OCI-LY1 (cell line): ENCODE results near the gene PUM2.
"Not testable (repeated sequence)": the region's sequence is repeated elsewhere in the genome, so short reads cannot be mapped to it uniquely, and the experiment has no call there.

Experiments used
- H2AFZ ChIP-seq: fragments of 200-600 bp; sonication (generic), shearing (Covaris generic); 2 replicates; pipeline ENCODE4 v1.6.0; 2014; ENCODE audit warnings: antibody characterized with exemption, mild to moderate bottlenecking, low read length
- H3F3A ChIP-seq: fragments of 200-600 bp; sonication (generic), shearing (Covaris generic); 2 replicates; pipeline ENCODE4 v1.6.0; 2014; ENCODE audit warnings: mild to moderate bottlenecking, antibody characterized with exemption, low read length, moderate library complexity; ENCODE audit not compliant: insufficient read depth
- H3K27ac ChIP-seq: fragments of 200-600 bp; sonication (generic); 2 replicates; pipeline ENCODE4 v1.5.1; 2014; ENCODE audit warnings: low read length, mixed run types, mild to moderate bottlenecking, low read depth; ENCODE audit not compliant: poor library complexity, severe bottlenecking
- H3K27me3 ChIP-seq: fragments of 200-600 bp; sonication (generic); 2 replicates; pipeline ENCODE4 v1.6.0; 2014; ENCODE audit warnings: antibody characterized with exemption, mild to moderate bottlenecking, low read length, moderate library complexity; ENCODE audit not compliant: insufficient read depth
- H3K36me3 ChIP-seq: fragments of 200-600 bp; sonication (generic); 2 replicates; pipeline ENCODE4 v1.6.1; 2014; ENCODE audit warnings: mild to moderate bottlenecking, antibody characterized with exemption, low read length, moderate library complexity, mixed read lengths; ENCODE audit not compliant: insufficient read depth
- H3K4me1 ChIP-seq: fragments of 200-600 bp; sonication (generic); 2 replicates; pipeline ENCODE4 v1.5.1; 2014; ENCODE audit warnings: mild to moderate bottlenecking, low read length, moderate library complexity; ENCODE audit not compliant: insufficient read depth, severe bottlenecking
- H3K4me2 ChIP-seq: fragments of 200-600 bp; sonication (generic), shearing (Covaris generic); 2 replicates; pipeline ENCODE4 v1.6.1; 2014; ENCODE audit warnings: low read length
- H3K4me3 ChIP-seq: fragments of 200-600 bp; sonication (generic); 2 replicates; pipeline ENCODE4 v1.5.1; 2014; ENCODE audit warnings: low read length, low read depth, mild to moderate bottlenecking, mixed read lengths; ENCODE audit not compliant: poor library complexity, severe bottlenecking
- H3K79me2 ChIP-seq: fragments of 200-600 bp; shearing (Covaris generic); 2 replicates; pipeline ENCODE4 v1.6.1; 2016; ENCODE audit warnings: mixed run types, low read length, mixed read lengths; ENCODE audit not compliant: insufficient read depth
- H3K9ac ChIP-seq: fragments of 200-600 bp; sonication (generic), shearing (Covaris generic); 2 replicates; pipeline ENCODE4 v1.6.1; 2014; ENCODE audit warnings: mild to moderate bottlenecking, low read length, mixed read lengths
- H3K9me2 ChIP-seq: fragments of 200-600 bp; sonication (generic), shearing (Covaris generic); 2 replicates; pipeline ENCODE4 v1.6.1; 2014; ENCODE audit warnings: low read depth, mild to moderate bottlenecking, low read length, mixed read lengths
- H3K9me3 ChIP-seq: fragments of 200-600 bp; shearing (Covaris generic); 2 replicates; pipeline ENCODE4 v1.6.1; 2014; ENCODE audit warnings: low read length, mixed read lengths
- H4K20me1 ChIP-seq: fragments of 200-600 bp; sonication (generic), shearing (Covaris generic); 2 replicates; pipeline ENCODE4 v1.6.0; 2016; ENCODE audit warnings: mild to moderate bottlenecking, low read length; ENCODE audit not compliant: insufficient read depth
- EZH2 ChIP-seq: fragments of 200-600 bp; sonication (generic), shearing (Covaris generic); IDR thresholded peaks from 2 replicates; pipeline ENCODE4 v1.8.0; 2017; ENCODE audit warnings: borderline replicate concordance, mixed run types, mild to moderate bottlenecking, antibody characterized with exemption, low read length, moderate library complexity, mixed read lengths
- TF ChIP-seq, protein P1 (sequence below): fragments of 200-600 bp; sonication (generic), shearing (Covaris generic); IDR thresholded peaks from 2 replicates; pipeline ENCODE4 v1.5.1; 2017; ENCODE audit warnings: mild to moderate bottlenecking, antibody characterized with exemption, low read length, moderate library complexity, mixed read lengths

Gene PUM2

DNA sequence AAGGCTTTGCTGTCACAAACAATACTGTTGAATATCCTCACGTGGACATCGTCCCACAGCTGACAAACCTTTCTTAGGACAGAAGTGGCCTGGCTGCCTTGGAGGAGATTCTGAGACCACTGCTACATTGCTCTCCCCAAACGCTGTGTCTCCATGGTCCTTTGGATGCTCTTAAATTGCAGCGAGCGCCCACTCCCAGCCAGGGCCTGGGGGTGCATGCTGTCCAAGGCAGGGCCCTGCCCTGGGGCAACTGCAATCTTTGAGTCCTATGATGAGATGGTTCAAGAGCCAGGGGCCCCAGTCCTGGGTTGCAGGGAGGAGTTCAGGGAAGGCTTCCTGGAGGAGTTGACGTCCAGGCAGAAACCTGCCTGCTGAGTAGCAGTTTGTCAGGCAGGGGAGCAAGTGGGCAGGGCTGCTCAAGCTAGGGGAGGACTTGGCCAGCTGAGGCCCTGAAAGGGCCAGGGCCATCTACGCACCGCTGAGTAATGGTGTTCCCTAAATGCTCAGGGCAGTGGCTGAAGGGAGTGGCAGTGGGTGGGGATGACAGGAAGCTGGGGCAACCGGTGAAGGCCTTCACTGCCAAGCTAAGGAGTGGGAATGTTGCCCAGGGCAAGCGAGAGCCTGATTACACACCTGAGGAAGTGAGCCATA lies 114.9 kb downstream of the PUM2 start:
- TF ChIP-seq, protein P1, sequence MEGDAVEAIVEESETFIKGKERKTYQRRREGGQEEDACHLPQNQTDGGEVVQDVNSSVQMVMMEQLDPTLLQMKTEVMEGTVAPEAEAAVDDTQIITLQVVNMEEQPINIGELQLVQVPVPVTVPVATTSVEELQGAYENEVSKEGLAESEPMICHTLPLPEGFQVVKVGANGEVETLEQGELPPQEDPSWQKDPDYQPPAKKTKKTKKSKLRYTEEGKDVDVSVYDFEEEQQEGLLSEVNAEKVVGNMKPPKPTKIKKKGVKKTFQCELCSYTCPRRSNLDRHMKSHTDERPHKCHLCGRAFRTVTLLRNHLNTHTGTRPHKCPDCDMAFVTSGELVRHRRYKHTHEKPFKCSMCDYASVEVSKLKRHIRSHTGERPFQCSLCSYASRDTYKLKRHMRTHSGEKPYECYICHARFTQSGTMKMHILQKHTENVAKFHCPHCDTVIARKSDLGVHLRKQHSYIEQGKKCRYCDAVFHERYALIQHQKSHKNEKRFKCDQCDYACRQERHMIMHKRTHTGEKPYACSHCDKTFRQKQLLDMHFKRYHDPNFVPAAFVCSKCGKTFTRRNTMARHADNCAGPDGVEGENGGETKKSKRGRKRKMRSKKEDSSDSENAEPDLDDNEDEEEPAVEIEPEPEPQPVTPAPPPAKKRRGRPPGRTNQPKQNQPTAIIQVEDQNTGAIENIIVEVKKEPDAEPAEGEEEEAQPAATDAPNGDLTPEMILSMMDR, result no peak
- TF ChIP-seq EZH2, result no peak
- H4K20me1 ChIP-seq, result no peaks in the 10 kb centered on the region
- no peak overlapping the region for H3K4me2 ChIP-seq
- no peak overlapping the region for H3K9ac ChIP-seq
- H3K79me2 ChIP-seq, result no peaks in the 10 kb centered on the region
- H3K9me2 ChIP-seq, result no peaks in the 10 kb centered on the region
- peaks cover 5% of the 10 kb centered on the region for H3K9me3 ChIP-seq
- no peak overlapping the region for H3K4me3 ChIP-seq
- no peaks in the 10 kb centered on the region for H3K4me1 ChIP-seq
- H3K27me3 ChIP-seq, result peaks cover 3% of the 10 kb centered on the region; the same call in 1 of the 2 replicates
- H3K36me3 ChIP-seq, result no peaks in the 10 kb centered on the region; the same call in 1 of the 2 replicates
- no peaks in the 10 kb centered on the region for H3F3A ChIP-seq
- H3K27ac ChIP-seq, result no peak overlapping the region
- no peak overlapping the region for H2AFZ ChIP-seq

DNA sequence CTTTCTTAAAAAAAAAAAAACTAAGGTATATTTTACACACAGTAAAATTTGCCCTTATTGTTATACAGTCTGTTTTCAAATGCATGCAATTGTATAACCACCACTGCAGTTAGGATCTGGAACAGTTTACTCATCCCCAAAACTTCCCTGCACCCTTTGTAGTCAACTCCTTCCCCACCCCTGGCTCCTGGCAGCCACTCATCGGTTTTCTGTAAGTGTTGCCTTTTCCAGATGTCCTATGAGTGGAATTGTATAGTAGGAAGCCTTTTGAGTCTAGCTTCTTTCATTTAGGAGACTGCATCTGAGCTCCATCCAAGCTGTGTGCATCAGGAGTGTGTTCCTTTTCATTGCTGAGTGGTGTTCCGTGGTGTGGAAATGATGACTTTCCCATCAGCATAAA lies 116.0 kb downstream of the PUM2 start:
- not testable (repeated sequence) for H3K9me2 ChIP-seq, H3K27me3 ChIP-seq, H3K79me2 ChIP-seq, H3K9ac ChIP-seq, H3K36me3 ChIP-seq, H3K4me3 ChIP-seq, H4K20me1 ChIP-seq, H2AFZ ChIP-seq, H3K4me2 ChIP-seq, H3F3A ChIP-seq, H3K9me3 ChIP-seq, H3K4me1 ChIP-seq, H3K27ac ChIP-seq

DNA sequence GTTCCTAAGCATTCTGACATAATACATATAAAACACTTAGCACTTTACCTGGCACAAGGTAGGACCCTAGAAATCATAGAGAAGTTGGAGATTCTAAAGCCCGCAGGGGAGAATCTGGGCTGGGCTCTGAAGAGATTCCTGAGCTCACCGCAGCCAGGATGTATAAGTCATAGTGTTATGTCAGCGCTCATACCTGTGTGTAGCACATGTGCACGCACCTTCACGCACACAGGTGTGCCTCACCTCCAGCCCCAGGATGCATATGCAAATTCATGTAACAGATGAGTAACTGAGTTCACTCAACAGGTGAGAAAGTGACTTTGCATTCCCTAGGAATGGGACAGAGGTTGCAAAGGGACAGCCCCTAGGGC lies 117.8 kb downstream of the PUM2 start:
- H2AFZ ChIP-seq, result no peak overlapping the region
- H3K36me3 ChIP-seq, result no peaks in the 10 kb centered on the region; the same call in 1 of the 2 replicates
- H3K27me3 ChIP-seq, result peaks cover under 1% of the 10 kb centered on the region; the same call in 1 of the 2 replicates
- peaks cover 5% of the 10 kb centered on the region for H3K9me3 ChIP-seq
- H3K4me1 ChIP-seq, result no peaks in the 10 kb centered on the region
- H3K9ac ChIP-seq, result no peak overlapping the region
- no peaks in the 10 kb centered on the region for H3F3A ChIP-seq
- no peak overlapping the region for H3K27ac ChIP-seq
- H3K79me2 ChIP-seq, result no peaks in the 10 kb centered on the region
- no peaks in the 10 kb centered on the region for H3K9me2 ChIP-seq
- TF ChIP-seq, protein P1, result no peak
- TF ChIP-seq EZH2, result no peak
- no peaks in the 10 kb centered on the region for H4K20me1 ChIP-seq
- H3K4me2 ChIP-seq, result no peak overlapping the region
- H3K4me3 ChIP-seq, result no peak overlapping the region

DNA sequence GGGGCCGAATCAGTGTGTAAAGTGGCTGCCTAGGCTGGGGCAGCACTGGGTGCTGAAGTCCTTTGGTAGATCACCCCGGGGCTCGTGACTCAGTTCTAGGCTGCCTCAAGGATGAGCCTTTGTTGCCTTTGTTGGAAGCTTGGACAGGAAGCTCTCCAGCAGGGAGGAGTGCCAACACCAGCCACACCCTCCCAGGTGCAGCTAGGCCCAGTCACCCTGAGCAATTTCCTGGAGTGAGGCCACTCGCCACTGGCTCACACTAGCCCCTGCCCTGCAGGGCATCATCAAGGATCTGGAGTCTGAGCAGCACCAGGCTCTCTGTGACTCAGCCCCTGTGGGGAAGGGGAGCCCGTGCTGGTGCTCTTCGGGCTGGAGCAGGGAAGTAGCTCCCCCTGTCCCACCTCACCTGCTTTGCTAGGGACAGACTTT lies 119.0 kb downstream of the PUM2 start:
- Histone ChIP-seq H3K27ac (no peak overlapping the region), H3K79me2 (no peaks in the 10 kb centered on the region), H3K4me3 (no peak overlapping the region), H3K4me2 (no peak overlapping the region), H3K27me3 (0 out of 2 replicates have a peak, but pooled peaks cover 3% of the 10 kb centered on the region), H2AFZ (no peak overlapping the region), H4K20me1 (no peaks in the 10 kb centered on the region), H3K9me2 (no peaks in the 10 kb centered on the region), H3K36me3 (no peaks in the 10 kb centered on the region), H3F3A (no peaks in the 10 kb centered on the region), H3K9ac (no peak overlapping the region), H3K9me3 (no peaks in the 10 kb centered on the region), H3K4me1 (no peaks in the 10 kb centered on the region)
- TF ChIP-seq EZH2, result no peak
- TF ChIP-seq, protein P1, result no peak
